SK-N-SH (cell line): Measurements from ENCODE around the gene CHL1. TPM values are rescaled to one million over a fixed set of nuclear protein-coding genes. Genes with fewer than 3 reads are reported as not detected.

Source experiments
- CTCF ChIA-PET: fragments of 300-600, 350-600 bp; formaldehyde crosslinking; extraction: SDS; loops from one replicate; lab custom pipeline; 2021; lab: Yijun Ruan, JAX
- POLR2A ChIA-PET: fragments of 350-600 bp; sonication (Branson Sonifier 250); formaldehyde crosslinking; extraction: SDS; loops from one replicate; lab custom pipeline; 2020; ENCODE audit warnings: antibody characterized with exemption, inconsistent platforms; lab: Yijun Ruan, JAX
- DNase-seq: peaks from one replicate; pipeline ENCODE4 v3.0.0; 2012
- H2AFZ ChIP-seq: fragments of 200-600 bp; sonication (generic); 2 replicates; pipeline ENCODE4 v1.8.1; 2016; ENCODE audit warnings: antibody characterized with exemption, mild to moderate bottlenecking, low read depth
- H3F3A ChIP-seq: fragments of 200-600 bp; sonication (generic); replicated peaks from 2 replicates; pipeline ENCODE3; 2016; ENCODE audit warnings: antibody characterized with exemption, mild to moderate bottlenecking; ENCODE audit not compliant: insufficient read depth
- H3K27ac ChIP-seq, 2 experiments: fragments of 200-500 bp in 1 of 2; fragments of 200-600 bp in 1 of 2; sonication (Bioruptor generic) in 1 of 2; sonication (generic), shearing (Covaris generic) in 1 of 2; 2 replicates each; pipeline versions ENCODE4 v1.5.1 to v1.6.1; 2014 to 2016; ENCODE audit warnings: low read depth in 2 of 2, inconsistent platforms in 1 of 2, low read length in 1 of 2, mild to moderate bottlenecking in 1 of 2, mixed read lengths in 1 of 2
- H3K27me3 ChIP-seq: fragments of 200-600 bp; sonication (generic), shearing (Covaris generic); 2 replicates; pipeline ENCODE4 v1.6.1; 2016; ENCODE audit warnings: mixed run types; ENCODE audit not compliant: insufficient read depth
- H3K36me3 ChIP-seq, 2 experiments: fragments of 200-500 bp in 1 of 2; fragments of 200-600 bp in 1 of 2; sonication (Bioruptor generic) in 1 of 2; sonication (generic) in 1 of 2; replicated peaks in 1 of 2; 2 replicates each; pipeline versions ENCODE3 to v1.5.1; 2014 to 2016; ENCODE audit warnings: low read length in 1 of 2, mild to moderate bottlenecking in 1 of 2; ENCODE audit not compliant: insufficient read depth in 2 of 2, control insufficient read depth in 1 of 2
- H3K4me1 ChIP-seq, 2 experiments: fragments of 200-500 bp in 1 of 2; fragments of 200-600 bp in 1 of 2; sonication (Bioruptor generic) in 1 of 2; sonication (generic), shearing (Covaris generic) in 1 of 2; 2 replicates each; pipeline versions ENCODE4 v1.5.1 to v1.6.1; 2014 to 2016; ENCODE audit warnings: low read depth in 1 of 2, low read length in 1 of 2, mixed run types in 1 of 2; ENCODE audit not compliant: insufficient read depth in 2 of 2, control insufficient read depth in 1 of 2
- H3K4me2 ChIP-seq: fragments of 200-600 bp; sonication (generic), shearing (Covaris generic); 2 replicates; pipeline ENCODE4 v1.6.1; 2017; ENCODE audit warnings: mixed run types
- H3K4me3 ChIP-seq, 2 experiments: fragments of 200-500 bp in 1 of 2; fragments of 200-600 bp in 1 of 2; sonication (Bioruptor generic) in 1 of 2; sonication (generic), shearing (Covaris generic) in 1 of 2; 2 replicates each; pipeline versions ENCODE4 v1.5.1 to v1.8.1; 2014 to 2016; ENCODE audit warnings: low read depth in 2 of 2, inconsistent platforms in 1 of 2, low read length in 1 of 2, mild to moderate bottlenecking in 1 of 2, mixed read lengths in 1 of 2, moderate library complexity in 1 of 2
- H3K79me2 ChIP-seq: fragments of 200-600 bp; sonication (generic); 2 replicates; pipeline ENCODE4 v1.8.1; 2017; ENCODE audit warnings: mild to moderate bottlenecking; ENCODE audit not compliant: insufficient read depth
- H3K9ac ChIP-seq: fragments of 200-600 bp; sonication (generic); 2 replicates; pipeline ENCODE4 v1.6.1; 2017; ENCODE audit warnings: mixed run types
- H3K9me2 ChIP-seq: fragments of 200-600 bp; sonication (generic); 2 replicates; pipeline ENCODE4 v1.6.1; 2017; ENCODE audit warnings: mixed run types
- H3K9me3 ChIP-seq: fragments of 200-600 bp; sonication (generic); 2 replicates; pipeline ENCODE4 v1.6.1; 2017; ENCODE audit warnings: mixed run types, mild to moderate bottlenecking, moderate library complexity
- H4K20me1 ChIP-seq: fragments of 200-600 bp; sonication (generic); 2 replicates; pipeline ENCODE4 v1.6.1; 2017; ENCODE audit warnings: mild to moderate bottlenecking, mixed run types; ENCODE audit not compliant: insufficient read depth
- CHD2 ChIP-seq: fragments of 150-350 bp; IDR thresholded peaks from 2 replicates; pipeline ENCODE4 v1.6.1; 2018; ENCODE audit warnings: low read length; ENCODE audit not compliant: partially characterized antibody
- EP300 ChIP-seq, 2 experiments: IDR thresholded peaks; 2 replicates each; pipeline versions ENCODE4 v1.4.0 to v1.6.1; 2012; ENCODE audit warnings: borderline replicate concordance in 1 of 2, low read depth in 1 of 2, low read length in 1 of 2
- FOSL2 ChIP-seq: IDR thresholded peaks from 2 replicates; pipeline ENCODE4 v1.4.0; 2012; ENCODE audit warnings: low read depth, mild to moderate bottlenecking, moderate library complexity, borderline replicate concordance
- FOXJ3 ChIP-seq: sonication (generic); formaldehyde crosslinking; IDR thresholded peaks from 2 replicates; pipeline ENCODE4 v1.5.1; 2020; ENCODE audit warnings: mild to moderate bottlenecking, missing genetic modification reagents
- FOXM1 ChIP-seq: IDR thresholded peaks from 2 replicates; pipeline ENCODE4 v1.4.0; 2012; ENCODE audit warnings: low read depth, mild to moderate bottlenecking
- GABPA ChIP-seq: IDR thresholded peaks from 2 replicates; pipeline ENCODE4 v1.4.0; 2012; ENCODE audit warnings: low read depth, mild to moderate bottlenecking
- GATA2 ChIP-seq: sonication (generic); formaldehyde crosslinking; IDR thresholded peaks from 2 replicates; pipeline ENCODE4 v1.5.0; 2020; ENCODE audit warnings: mild to moderate bottlenecking, missing genetic modification reagents
- JUND ChIP-seq: IDR thresholded peaks from 2 replicates; pipeline ENCODE4 v1.4.0; 2012
- MXI1 ChIP-seq: IDR thresholded peaks from 2 replicates; pipeline ENCODE4 v1.6.1; 2012; ENCODE audit warnings: mild to moderate bottlenecking, low read depth, low read length, improper control_type of control experiment
- NRF1 ChIP-seq: IDR thresholded peaks from 2 replicates; pipeline ENCODE4 v1.6.1; 2012; ENCODE audit warnings: low read depth, mild to moderate bottlenecking, low read length
- POLR2AphosphoS5 ChIP-seq: IDR thresholded peaks from 2 replicates; pipeline ENCODE4 v1.6.1; 2012; ENCODE audit warnings: low read depth, low read length
- RCOR1 ChIP-seq: fragments of 150-350 bp; IDR thresholded peaks from 2 replicates; pipeline ENCODE4 v1.6.1; 2017; ENCODE audit warnings: antibody characterized with exemption, low read length
- RFX5 ChIP-seq: IDR thresholded peaks from 2 replicates; pipeline ENCODE4 v1.6.1; 2012; ENCODE audit warnings: mild to moderate bottlenecking, improper control_type of control experiment, low read length
- RXRA ChIP-seq: IDR thresholded peaks from 2 replicates; pipeline ENCODE4 v1.4.0; 2012; ENCODE audit warnings: low read depth, mild to moderate bottlenecking, borderline replicate concordance
- TAF1 ChIP-seq: IDR thresholded peaks from 2 replicates; pipeline ENCODE4 v1.6.1; 2012; ENCODE audit warnings: low read depth, mild to moderate bottlenecking, low read length, moderate library complexity, borderline replicate concordance
- TCF12 ChIP-seq: IDR thresholded peaks from 2 replicates; pipeline ENCODE4 v1.4.0; 2012
- TEAD4 ChIP-seq: IDR thresholded peaks from 2 replicates; pipeline ENCODE4 v1.4.0; 2012; ENCODE audit warnings: mild to moderate bottlenecking, borderline replicate concordance; ENCODE audit not compliant: insufficient read depth
- USF1 ChIP-seq: IDR thresholded peaks from 2 replicates; pipeline ENCODE4 v1.4.0; 2012; ENCODE audit warnings: low read depth, borderline replicate concordance
- USF2 ChIP-seq: fragments of 150-350 bp; IDR thresholded peaks from 2 replicates; pipeline ENCODE4 v1.6.1; 2017; ENCODE audit warnings: antibody characterized with exemption, low read length, low read depth, borderline replicate concordance
- YY1 ChIP-seq: IDR thresholded peaks from 2 replicates; pipeline ENCODE4 v1.4.0; 2012; ENCODE audit warnings: low read depth, mild to moderate bottlenecking
- WGBS: methylation state at CpG from one replicate; pipeline ENCODE4 v1.1.6; 2017; ENCODE audit warnings: low lambda C conversion rate; 5-methylcytosine and 5-hydroxymethylcytosine counted together
- polyA plus RNA-seq, 3 experiments: library from polyadenylated mRNA; depleted of rRNA; stranded (reverse); fragments of >200 nt; gene quantifications; 2 replicates each; pipeline ENCODE4 v1.2.3, GENCODE V29; 2012
- TF ChIP-seq, protein P1 (sequence below): IDR thresholded peaks from 2 replicates; pipeline ENCODE4 v1.6.1; 2012; ENCODE audit warnings: mild to moderate bottlenecking, low read depth, low read length, moderate library complexity

The CHL1 gene
- polyA plus RNA-seq, 1 of the 3 experiments (the other 2 are of a cell fraction), result not detected

- Histone ChIP-seq H3K9ac (no peak overlapping the region), H3K79me2 (no peaks in the 10 kb centered on the region), H3K9me3 (no peaks in the 10 kb centered on the region), H3K27me3 (no peaks in the 10 kb centered on the region), H3K27ac (no peak overlapping the region), H3K4me3 (no peak overlapping the region), H3K4me1 (peaks cover 0 to 2% of the 10 kb centered on the region in 2 experiments; a peak in 1 of 4 replicates), H3F3A (no peaks in the 10 kb centered on the region), H3K4me2 (no peak overlapping the region), H3K9me2 (no peaks in the 10 kb centered on the region), H3K36me3 (no peaks in the 10 kb centered on the region), H4K20me1 (no peaks in the 10 kb centered on the region), H2AFZ (no peak overlapping the region)
- TF ChIP-seq USF2, result no peak
- TF ChIP-seq TCF12, result no peak
- no peak for TF ChIP-seq USF1
- TF ChIP-seq MXI1, result no peak
- no peak for TF ChIP-seq TEAD4
- TF ChIP-seq GABPA, result no peak
- TF ChIP-seq FOXM1, result no peak
- no peak for TF ChIP-seq TAF1
- TF ChIP-seq GATA2 (CRISPR knock-in tag), result no peak
- TF ChIP-seq EP300 (IDR thresholded peaks at IDR 0.05; ENCODE audit: borderline replicate concordance in 1 of 2, low read depth in 1 of 2, low read length in 1 of 2), result no peak
- no peak for TF ChIP-seq RCOR1
- no peak for TF ChIP-seq NRF1
- no peak for DNase-seq
- 34% methylated on average over 3 of the region's 3 CpGs for WGBS
- ChIA-PET POLR2A (no interaction called here), CTCF (no interaction called here)
Measured at GRCh38 chr3:297585-297984, 101.0 kb downstream of the CHL1 start.

DNA sequence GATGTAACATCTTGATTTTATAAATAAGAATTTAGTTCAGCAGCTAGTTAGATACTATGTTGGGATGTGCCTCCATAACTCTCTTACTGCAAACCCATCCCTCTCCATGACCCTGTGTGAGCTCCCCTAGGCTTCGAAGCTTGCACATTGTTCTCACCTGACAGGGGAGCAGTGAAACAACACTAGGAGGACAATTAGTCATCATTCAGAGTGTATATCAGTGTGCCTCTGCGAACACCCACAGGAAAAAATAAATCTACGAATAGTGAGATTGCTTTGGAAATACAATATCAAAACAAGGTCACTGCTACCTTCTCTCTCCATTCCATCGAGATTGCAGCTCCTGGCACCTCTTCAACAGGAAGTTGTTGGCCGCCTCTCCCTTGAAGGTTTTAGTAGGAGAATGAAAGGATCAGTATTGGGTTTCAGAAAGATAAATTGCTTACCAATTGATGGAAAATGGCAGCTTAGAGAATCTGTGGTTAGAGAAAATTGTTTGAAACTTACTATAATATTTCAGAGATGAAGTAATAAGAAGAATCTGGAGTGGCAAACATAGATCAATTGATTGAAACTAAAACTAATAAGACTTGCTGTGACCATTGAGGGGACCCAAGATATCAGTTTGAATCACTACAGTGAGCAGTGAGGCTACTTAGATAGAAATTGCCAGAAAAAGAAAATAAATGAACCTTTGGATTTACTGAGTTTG is 103.2 kb downstream of the CHL1 start:
- H3K4me3 ChIP-seq, result no peak overlapping the region
- ChIA-PET POLR2A (no interaction called here), CTCF (interaction anchor here (1.0 to 2.4 kb wide), 2 partner anchors 9 to 55 kb away, joined by 3 to 9 read pairs; no protein-coding TSS in a partner anchor)
- H3K4me2 ChIP-seq, result no peak overlapping the region
- H3K9me3 ChIP-seq, result no peaks in the 10 kb centered on the region
- H3K36me3 ChIP-seq, result no peaks in the 10 kb centered on the region
- no peaks in the 10 kb centered on the region for H3K9me2 ChIP-seq
- H3K79me2 ChIP-seq, result no peaks in the 10 kb centered on the region
- no peak overlapping the region for H2AFZ ChIP-seq
- H3K4me1 ChIP-seq, result no peaks in the 10 kb centered on the region
- no peak overlapping the region for H3K9ac ChIP-seq
- 26% methylated on average over 5 of the region's 5 CpGs for WGBS
- H3K27ac ChIP-seq, result no peak overlapping the region
- no peak for DNase-seq
- no peaks in the 10 kb centered on the region for H4K20me1 ChIP-seq
- H3F3A ChIP-seq, result no peaks in the 10 kb centered on the region
- no peaks in the 10 kb centered on the region for H3K27me3 ChIP-seq
- TF ChIP-seq RXRA, result no peak
- TF ChIP-seq TEAD4, result no peak
- no peak for TF ChIP-seq FOXJ3 (CRISPR knock-in tag)
- no peak for TF ChIP-seq TAF1
- no peak for TF ChIP-seq TCF12
- no peak for TF ChIP-seq RCOR1
- TF ChIP-seq RFX5, result no peak
- no peak for TF ChIP-seq USF1
- TF ChIP-seq FOXM1, result no peak
- TF ChIP-seq FOSL2, result no peak
- TF ChIP-seq, protein P1, sequence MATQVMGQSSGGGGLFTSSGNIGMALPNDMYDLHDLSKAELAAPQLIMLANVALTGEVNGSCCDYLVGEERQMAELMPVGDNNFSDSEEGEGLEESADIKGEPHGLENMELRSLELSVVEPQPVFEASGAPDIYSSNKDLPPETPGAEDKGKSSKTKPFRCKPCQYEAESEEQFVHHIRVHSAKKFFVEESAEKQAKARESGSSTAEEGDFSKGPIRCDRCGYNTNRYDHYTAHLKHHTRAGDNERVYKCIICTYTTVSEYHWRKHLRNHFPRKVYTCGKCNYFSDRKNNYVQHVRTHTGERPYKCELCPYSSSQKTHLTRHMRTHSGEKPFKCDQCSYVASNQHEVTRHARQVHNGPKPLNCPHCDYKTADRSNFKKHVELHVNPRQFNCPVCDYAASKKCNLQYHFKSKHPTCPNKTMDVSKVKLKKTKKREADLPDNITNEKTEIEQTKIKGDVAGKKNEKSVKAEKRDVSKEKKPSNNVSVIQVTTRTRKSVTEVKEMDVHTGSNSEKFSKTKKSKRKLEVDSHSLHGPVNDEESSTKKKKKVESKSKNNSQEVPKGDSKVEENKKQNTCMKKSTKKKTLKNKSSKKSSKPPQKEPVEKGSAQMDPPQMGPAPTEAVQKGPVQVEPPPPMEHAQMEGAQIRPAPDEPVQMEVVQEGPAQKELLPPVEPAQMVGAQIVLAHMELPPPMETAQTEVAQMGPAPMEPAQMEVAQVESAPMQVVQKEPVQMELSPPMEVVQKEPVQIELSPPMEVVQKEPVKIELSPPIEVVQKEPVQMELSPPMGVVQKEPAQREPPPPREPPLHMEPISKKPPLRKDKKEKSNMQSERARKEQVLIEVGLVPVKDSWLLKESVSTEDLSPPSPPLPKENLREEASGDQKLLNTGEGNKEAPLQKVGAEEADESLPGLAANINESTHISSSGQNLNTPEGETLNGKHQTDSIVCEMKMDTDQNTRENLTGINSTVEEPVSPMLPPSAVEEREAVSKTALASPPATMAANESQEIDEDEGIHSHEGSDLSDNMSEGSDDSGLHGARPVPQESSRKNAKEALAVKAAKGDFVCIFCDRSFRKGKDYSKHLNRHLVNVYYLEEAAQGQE, result no peak
- no peak for TF ChIP-seq GABPA
- no peak for TF ChIP-seq MXI1
- no peak for TF ChIP-seq YY1
- no peak for TF ChIP-seq CHD2
- TF ChIP-seq POLR2AphosphoS5, result no peak
- TF ChIP-seq JUND, result no peak
